Measurements from ENCODE around the gene PAQR6.

The PAQR6 gene

GRCh38 chr1:156259805-156260204, 11.9 kb upstream of the PAQR6 start:
- TF ChIP-seq CTCF (IDR thresholded peaks at IDR 0.05; ENCODE audit: poor library complexity, severe bottlenecking) = no peak
- Histone ChIP-seq H3K36me3 (ENCODE audit: low read depth) (peaks cover 96% of the 10 kb centered on the region), H3K4me3 (ENCODE audit: severe bottlenecking) (no peak overlapping the region)

GRCh38 chr1:156258859-156259258, 11.0 kb upstream of the PAQR6 start:
- Histone ChIP-seq H3K27me3 (ENCODE audit: insufficient read depth, poor library complexity, severe bottlenecking) (no peaks in the 10 kb centered on the region), H3K4me1 (ENCODE audit: insufficient read depth, poor library complexity, severe bottlenecking) (peaks cover 25% of the 10 kb centered on the region), H3K36me3 (ENCODE audit: low read depth) (peaks cover 97% of the 10 kb centered on the region), H3K27ac (ENCODE audit: poor library complexity, severe bottlenecking) (no peak overlapping the region), H3K9me3 (ENCODE audit: severe bottlenecking) (no peaks in the 10 kb centered on the region), H3K4me3 (ENCODE audit: severe bottlenecking) (no peak overlapping the region)
- DNase-seq (ENCODE audit: low spot score) = no peak
- peak; percentile 68 for ATAC-seq (ENCODE audit: low read depth)
- TF ChIP-seq CTCF (IDR thresholded peaks at IDR 0.05; ENCODE audit: poor library complexity, severe bottlenecking) = no peak

More at GRCh38 chr1:156259805-156260204, 11.9 kb upstream of the PAQR6 start:
- Histone ChIP-seq H3K27ac (ENCODE audit: poor library complexity, severe bottlenecking) (no peak overlapping the region), H3K4me1 (ENCODE audit: insufficient read depth, poor library complexity, severe bottlenecking) (peaks cover 25% of the 10 kb centered on the region), H3K27me3 (ENCODE audit: insufficient read depth, poor library complexity, severe bottlenecking) (no peaks in the 10 kb centered on the region), H3K9me3 (ENCODE audit: severe bottlenecking) (no peaks in the 10 kb centered on the region)
- ATAC-seq (ENCODE audit: low read depth) (no peak), DNase-seq (ENCODE audit: low spot score) (no peak)

GRCh38 chr1:156257711-156258110, 9.9 kb upstream of the PAQR6 start:
- no peak overlapping the region for H3K4me3 ChIP-seq (ENCODE audit: severe bottlenecking)
- DNase-seq (ENCODE audit: low spot score) (no peak), ATAC-seq (ENCODE audit: low read depth) (no peak)
- H3K27me3 ChIP-seq (ENCODE audit: insufficient read depth, poor library complexity, severe bottlenecking) = no peaks in the 10 kb centered on the region
- no peak for TF ChIP-seq CTCF (IDR thresholded peaks at IDR 0.05; ENCODE audit: poor library complexity, severe bottlenecking)
- H3K36me3 ChIP-seq (ENCODE audit: low read depth) = peaks cover 97% of the 10 kb centered on the region
- H3K4me1 ChIP-seq (ENCODE audit: insufficient read depth, poor library complexity, severe bottlenecking) = peaks cover 14% of the 10 kb centered on the region
- no peaks in the 10 kb centered on the region for H3K9me3 ChIP-seq (ENCODE audit: severe bottlenecking)
- H3K27ac ChIP-seq (ENCODE audit: poor library complexity, severe bottlenecking) = no peak overlapping the region

- ATAC-seq (ENCODE audit: low read depth) = no peak
- no peak for TF ChIP-seq CTCF (IDR thresholded peaks at IDR 0.05; ENCODE audit: poor library complexity, severe bottlenecking)
- Histone ChIP-seq H3K4me1 (ENCODE audit: insufficient read depth, poor library complexity, severe bottlenecking) (no peaks in the 10 kb centered on the region), H3K27ac (ENCODE audit: poor library complexity, severe bottlenecking) (no peak overlapping the region), H3K9me3 (ENCODE audit: severe bottlenecking) (no peaks in the 10 kb centered on the region), H3K27me3 (ENCODE audit: insufficient read depth, poor library complexity, severe bottlenecking) (no peaks in the 10 kb centered on the region), H3K4me3 (ENCODE audit: severe bottlenecking) (no peak overlapping the region), H3K36me3 (ENCODE audit: low read depth) (peaks cover 77% of the 10 kb centered on the region)
- DNase-seq (ENCODE audit: low spot score) = no peak
Observed at GRCh38 chr1:156253634-156254033, 5.8 kb upstream of the PAQR6 start.

- H3K27ac ChIP-seq (ENCODE audit: poor library complexity, severe bottlenecking) = no peak overlapping the region
- H3K9me3 ChIP-seq (ENCODE audit: severe bottlenecking) = no peaks in the 10 kb centered on the region
- H3K27me3 ChIP-seq (ENCODE audit: insufficient read depth, poor library complexity, severe bottlenecking) = no peaks in the 10 kb centered on the region
- peaks cover 57% of the 10 kb centered on the region for H3K36me3 ChIP-seq (ENCODE audit: low read depth)
- ATAC-seq (ENCODE audit: low read depth) (no peak), DNase-seq (ENCODE audit: low spot score) (no peak)
- no peak overlapping the region for H3K4me3 ChIP-seq (ENCODE audit: severe bottlenecking)
- no peak for TF ChIP-seq CTCF (IDR thresholded peaks at IDR 0.05; ENCODE audit: poor library complexity, severe bottlenecking)
- H3K4me1 ChIP-seq (ENCODE audit: insufficient read depth, poor library complexity, severe bottlenecking) = no peaks in the 10 kb centered on the region
Observed at GRCh38 chr1:156251527-156251926, 3.7 kb upstream of the PAQR6 start.
